RWPE2 (cell line): ENCODE results near the gene ZNF525.
"Not testable (repeated sequence)": the region's sequence is repeated elsewhere in the genome, so short reads cannot be mapped to it uniquely, and the experiment has no call there.

ENCODE experiments used
- ATAC-seq: fragments of 200-7000 bp; cut with Tn5 transposase; 3 replicates; pipeline ENCODE4 v1.9.1; 2021; ENCODE audit warnings: low read depth
- DNase-seq: peaks from one replicate; pipeline ENCODE4 v3.0.0-alpha.2; 2020; ENCODE audit warnings: low spot score
- H3K27ac ChIP-seq: fragments of 450-650 bp; 2 replicates; pipeline ENCODE4 v1.5.1; 2017; ENCODE audit warnings: mild to moderate bottlenecking; ENCODE audit not compliant: poor library complexity, severe bottlenecking
- H3K27me3 ChIP-seq: fragments of 250-450 bp; sonication (Bioruptor Pico); 2 replicates; pipeline ENCODE4 v1.5.1; 2021; ENCODE audit warnings: mild to moderate bottlenecking, moderate library complexity; ENCODE audit not compliant: insufficient read depth, poor library complexity, severe bottlenecking
- H3K36me3 ChIP-seq: fragments of 250-450 bp; sonication (Bioruptor Pico); 2 replicates; pipeline ENCODE4 v1.5.1; 2020; ENCODE audit warnings: low read depth, mild to moderate bottlenecking, moderate library complexity
- H3K4me1 ChIP-seq: fragments of 250-450 bp; sonication (Bioruptor Pico); 2 replicates; pipeline ENCODE4 v1.5.1; 2021; ENCODE audit warnings: mild to moderate bottlenecking, moderate library complexity; ENCODE audit not compliant: insufficient read depth, poor library complexity, severe bottlenecking
- H3K4me3 ChIP-seq: fragments of 250-450 bp; sonication (Bioruptor Pico); 2 replicates; pipeline ENCODE4 v1.5.1; 2021; ENCODE audit warnings: mild to moderate bottlenecking, moderate library complexity; ENCODE audit not compliant: severe bottlenecking
- H3K9me3 ChIP-seq: fragments of 250-450 bp; sonication (Bioruptor Pico); 2 replicates; pipeline ENCODE4 v1.5.1; 2021; ENCODE audit warnings: mild to moderate bottlenecking, moderate library complexity; ENCODE audit not compliant: severe bottlenecking
- CTCF ChIP-seq: fragments of 450-650 bp; IDR thresholded peaks from one replicate; pipeline ENCODE4 v1.5.1; 2017; ENCODE audit warnings: mild to moderate bottlenecking, moderate library complexity; ENCODE audit not compliant: poor library complexity, severe bottlenecking

ZNF525 gene

DNA sequence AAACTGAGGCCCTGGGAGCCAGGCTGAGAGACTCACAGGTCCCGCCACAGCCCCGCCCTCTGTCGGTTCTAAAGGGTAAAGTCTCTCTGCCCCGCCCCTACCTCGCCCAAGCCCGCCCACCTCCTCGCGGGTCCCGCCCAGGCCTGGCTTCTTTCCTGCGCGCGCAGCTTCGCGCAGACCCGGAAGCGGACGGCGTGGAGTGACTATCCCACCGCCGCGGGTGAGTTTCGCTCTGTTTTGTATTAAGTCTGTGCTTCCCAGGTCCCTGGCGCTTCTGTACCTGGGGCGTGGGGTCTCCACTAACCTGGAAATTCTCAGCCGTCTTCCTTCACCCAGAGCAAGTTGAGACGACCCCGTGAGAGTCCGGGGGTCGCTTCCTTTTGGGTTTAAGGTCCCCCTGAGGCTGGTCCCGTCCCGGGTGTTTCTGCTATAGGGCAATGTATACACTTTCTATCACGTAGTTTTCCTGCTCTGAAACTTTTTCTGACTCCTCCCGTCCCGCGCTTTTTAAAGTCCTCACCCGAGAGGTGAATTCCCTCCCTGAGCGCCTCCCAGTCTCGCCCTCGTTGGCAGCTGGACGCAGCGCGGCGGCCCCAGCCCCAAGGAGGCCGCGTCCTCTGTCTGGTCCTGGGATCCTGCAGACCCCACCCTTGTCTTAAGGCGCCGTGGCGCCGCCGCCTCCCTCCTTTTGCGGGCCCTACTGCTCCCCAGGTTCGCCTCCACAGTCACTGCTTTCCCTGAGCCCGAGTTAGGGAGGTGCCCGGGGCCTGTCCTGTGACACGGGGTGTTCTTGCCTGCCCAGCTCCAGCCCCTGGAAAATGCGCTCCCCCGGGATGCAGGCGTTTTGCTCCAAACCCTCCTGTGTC is 29.7 kb downstream of the ZNF525 start, which contains the start of gene ZNF765:
TSS of gene ZNF765 (plus strand) at position 176 of the 866 bp plus-strand sequence. CDS start 2,867 bp downstream, outside the sequence.
- Histone ChIP-seq H3K27me3 (no peaks in the 10 kb centered on the region), H3K27ac (peak within 1 kb of the TSS; percentile 35), H3K4me3 (peak within 1 kb of the TSS; percentile 62), H3K9me3 (no peaks in the 10 kb centered on the region), H3K36me3 (peaks cover 23% of the 10 kb centered on the region), H3K4me1 (peaks cover 4% of the 10 kb centered on the region)
- ATAC-seq: peak; percentile 92
- TF ChIP-seq CTCF: peak; percentile 45
- DNase-seq: peak; percentile 90

DNA sequence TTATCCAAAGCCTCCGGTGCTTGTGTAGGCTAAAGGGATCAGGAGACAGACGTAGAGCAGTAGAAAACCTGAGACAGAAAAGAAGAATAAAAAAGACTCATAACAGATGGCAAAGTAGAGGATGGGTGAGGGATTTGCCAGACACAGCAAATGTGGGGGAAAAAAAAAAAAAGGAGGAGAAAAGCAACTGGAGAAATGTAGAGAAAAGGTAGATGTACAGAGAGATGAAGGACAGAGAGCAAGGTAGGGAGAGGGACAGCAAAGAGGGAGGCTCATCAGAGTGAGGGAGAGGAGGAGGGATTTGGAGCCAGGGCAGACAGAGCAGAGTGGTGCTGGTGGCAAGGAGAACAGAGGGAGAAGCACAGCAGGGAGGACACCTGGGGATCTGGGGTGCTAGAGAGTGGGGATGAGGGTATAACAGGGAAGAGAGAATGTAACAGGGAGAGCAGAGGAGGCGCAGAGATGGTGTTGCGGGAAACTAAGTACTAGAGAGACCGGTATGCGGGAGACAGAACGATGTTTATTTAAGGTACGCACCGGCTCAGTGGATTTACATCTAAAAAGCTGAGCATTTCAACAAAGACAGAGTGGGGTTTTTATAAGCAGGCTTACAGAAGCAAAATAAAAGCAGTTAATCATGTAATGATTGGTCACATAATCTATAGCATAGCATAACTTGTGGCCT is 30.5 kb downstream of the ZNF525 start:
- H3K27ac ChIP-seq: peak overlapping the region; percentile 35
- not testable (repeated sequence) for H3K27me3 ChIP-seq, DNase-seq, H3K4me1 ChIP-seq, ATAC-seq, H3K9me3 ChIP-seq
- H3K36me3 ChIP-seq: peaks cover 28% of the 10 kb centered on the region
- H3K4me3 ChIP-seq: peak overlapping the region; percentile 62

DNA sequence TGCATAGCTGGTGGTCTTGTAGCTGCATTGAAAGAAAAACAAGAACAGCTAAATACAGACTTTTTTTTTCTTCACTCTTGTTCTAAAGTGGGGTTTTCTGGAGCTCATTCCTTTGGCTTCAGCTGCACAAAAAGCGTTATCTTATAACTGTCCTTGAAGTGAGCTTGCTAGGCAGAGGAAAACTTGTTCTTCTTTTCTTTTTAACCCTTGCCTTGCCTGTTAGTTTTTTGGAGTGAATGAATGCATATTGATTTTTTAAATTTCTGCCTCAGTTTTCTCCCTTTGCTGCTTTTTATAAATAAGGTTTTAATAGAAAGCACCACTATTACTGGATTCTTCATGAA is 31.0 kb downstream of the ZNF525 start:
- DNase-seq (no peak), ATAC-seq (no peak)
- H3K9me3 ChIP-seq: no peaks in the 10 kb centered on the region
- no peak for TF ChIP-seq CTCF
- no peak overlapping the region for H3K27ac ChIP-seq
- H3K36me3 ChIP-seq: peaks cover 33% of the 10 kb centered on the region
- H3K4me1 ChIP-seq: peaks cover 4% of the 10 kb centered on the region
- no peaks in the 10 kb centered on the region for H3K27me3 ChIP-seq
- H3K4me3 ChIP-seq: peak overlapping the region; percentile 62

DNA sequence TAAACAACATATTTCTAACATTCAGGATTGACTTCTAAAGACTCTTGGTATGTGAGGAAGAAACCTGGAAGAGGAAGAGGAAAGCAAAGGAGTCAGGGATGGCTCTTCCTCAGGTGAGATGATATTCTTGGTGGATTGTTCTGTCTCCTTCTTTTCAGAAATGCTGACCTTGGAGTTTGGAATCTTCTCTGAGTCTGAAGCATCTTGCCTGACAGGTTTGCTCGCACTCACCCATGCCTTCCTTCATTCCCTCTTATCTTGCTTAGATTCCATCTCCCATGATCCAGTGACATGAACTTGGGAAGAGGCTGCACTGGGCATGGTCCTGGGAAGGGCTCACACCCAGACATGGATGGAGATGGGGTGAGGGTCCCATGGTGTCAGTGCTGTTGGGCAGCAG is 32.4 kb downstream of the ZNF525 start:
- H3K27me3 ChIP-seq, H3K4me1 ChIP-seq, H3K9me3 ChIP-seq, H3K27ac ChIP-seq, DNase-seq, ATAC-seq, H3K4me3 ChIP-seq: not testable (repeated sequence)
- peaks cover 42% of the 10 kb centered on the region for H3K36me3 ChIP-seq

DNA sequence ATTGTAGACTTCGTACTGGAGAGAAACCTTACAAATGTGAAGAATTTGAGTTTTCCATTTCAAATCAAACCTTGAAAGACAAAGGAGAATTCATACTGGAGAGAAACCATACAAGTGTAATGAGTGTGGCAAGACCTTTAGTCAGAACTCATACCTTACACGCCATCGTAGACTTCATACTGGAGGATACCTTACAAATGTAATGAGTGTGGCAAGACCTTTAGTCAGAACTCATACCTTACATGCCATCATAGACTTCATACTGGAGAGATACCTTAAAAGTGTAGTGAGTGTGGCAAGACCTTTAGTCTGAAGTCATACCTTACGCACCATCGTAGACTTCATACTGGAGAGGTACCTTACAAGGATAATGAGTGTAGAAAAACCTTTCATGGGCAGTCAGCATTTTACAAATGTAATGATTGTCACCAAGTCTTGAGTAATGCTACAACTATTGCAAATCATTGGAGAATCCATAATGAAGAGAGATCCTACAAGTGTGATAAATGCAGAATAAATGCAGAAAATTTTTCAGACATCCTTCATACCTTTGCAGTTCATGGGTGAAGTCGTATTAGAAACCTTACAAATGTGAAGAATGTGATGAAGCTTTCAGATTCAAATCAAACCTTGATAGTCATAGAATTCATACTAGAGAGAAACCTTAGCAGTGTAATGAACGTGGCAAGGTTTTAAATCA is 44.1 kb downstream of the ZNF525 start:
- Histone ChIP-seq H3K36me3 (peaks cover 34% of the 10 kb centered on the region), H3K9me3 (peaks cover 15% of the 10 kb centered on the region), H3K4me3 (no peak overlapping the region), H3K27ac (no peak overlapping the region), H3K4me1 (no peaks in the 10 kb centered on the region), H3K27me3 (no peaks in the 10 kb centered on the region)
- DNase-seq (no peak), ATAC-seq (no peak)
- TF ChIP-seq CTCF: no peak

DNA sequence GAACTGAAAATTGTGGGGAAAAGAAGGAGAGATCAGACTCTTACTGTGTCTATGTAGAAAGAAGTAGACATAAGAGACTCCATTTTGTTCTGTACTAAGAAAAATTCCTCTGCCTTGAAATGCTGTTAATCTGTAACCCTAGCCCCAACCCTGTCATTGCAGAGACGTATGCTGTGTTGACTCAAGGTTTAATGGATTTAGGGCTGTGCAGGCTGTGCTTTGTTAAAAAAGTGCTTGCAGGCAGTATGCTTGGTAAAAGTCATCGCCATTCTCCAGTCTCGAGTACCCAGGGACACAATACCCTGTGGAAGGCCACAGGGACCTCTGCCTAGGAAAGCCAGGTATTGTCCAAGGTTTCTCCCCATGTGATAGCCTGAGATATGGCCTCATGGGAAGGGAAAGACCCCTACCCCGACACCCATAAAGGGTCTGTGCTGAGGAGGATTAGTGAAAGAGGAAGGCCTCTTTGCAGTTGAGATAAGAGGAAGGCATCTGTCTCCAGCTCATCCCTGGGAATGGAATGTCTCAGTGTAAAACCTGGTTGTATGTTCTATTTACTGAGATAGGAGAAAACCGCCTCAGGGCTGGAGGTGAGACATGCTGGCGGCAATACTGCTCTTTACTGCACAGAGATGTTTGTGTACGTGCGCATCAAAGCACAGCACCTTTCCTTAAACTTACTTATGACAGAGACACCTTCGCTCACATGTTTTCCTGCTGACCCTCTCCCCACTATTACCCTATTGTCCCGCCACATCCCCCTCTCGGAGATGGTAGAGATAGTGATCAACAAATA is 55.2 kb downstream of the ZNF525 start:
- not testable (repeated sequence) for H3K4me1 ChIP-seq, H3K36me3 ChIP-seq, DNase-seq, H3K27ac ChIP-seq, H3K27me3 ChIP-seq, H3K9me3 ChIP-seq, H3K4me3 ChIP-seq, ATAC-seq
